GM12878 (cell line): Measurements from ENCODE around the gene SELENOM. TPM values are rescaled to one million over a fixed set of nuclear protein-coding genes. Genes with fewer than 3 reads are reported as not detected.

Source experiments
- ATAC-seq: fragments of 200-7000 bp; cut with Tn5 transposase; 3 replicates; pipeline ENCODE4 v1.9.1; 2020; ENCODE audit warnings: mild to moderate bottlenecking, moderate library complexity
- BruUV-seq: library from RNA; stranded (reverse); fragments of 400-500 nt; replicated peaks from 2 replicates; lab custom pipeline; 2021; lab: Mats Ljungman, UMichigan
- CTCF ChIA-PET: fragments of 300-600 bp; sonication (Branson Sonifier 250); formaldehyde crosslinking; extraction: SDS; loops from one replicate; lab custom pipeline; 2021; ENCODE audit warnings: inconsistent platforms; lab: Yijun Ruan, JAX
- POLR2A ChIA-PET: fragments of 350-600 bp; formaldehyde crosslinking; extraction: SDS; loops from one replicate; lab custom pipeline; 2021; ENCODE audit warnings: inconsistent platforms; lab: Charles Lee
- RAD21 ChIA-PET: fragments of 300-600 bp; sonication (Branson Sonifier 250); formaldehyde crosslinking; loops from one replicate; lab custom pipeline; 2023; ENCODE audit warnings: antibody characterized with exemption; ENCODE audit not compliant: unreplicated experiment; lab: Charles Lee
- SMC1A ChIA-PET: fragments of 300-600 bp; sonication (Branson Sonifier 250); formaldehyde crosslinking; loops from one replicate; lab custom pipeline; 2023; ENCODE audit not compliant: unreplicated experiment, uncharacterized antibody; lab: Charles Lee
- DNase-seq: peaks from one replicate; pipeline ENCODE4 v3.0.0-alpha.2; 2011; ENCODE audit warnings: low read depth, low spot score
- FAIRE-seq: peaks from 3 replicates; lab custom pipeline; 2011; peaks lifted over from hg19 to GRCh38; lab: Jason Lieb, UNC
- H2AFZ ChIP-seq: 2 replicates; pipeline ENCODE4 v1.6.0; 2011; ENCODE audit warnings: low read depth, low read length, control low read depth; ENCODE audit not compliant: control insufficient read depth
- H3K27ac ChIP-seq: 2 replicates; pipeline ENCODE4 v1.5.1; 2011; ENCODE audit warnings: control low read depth; ENCODE audit not compliant: control insufficient read depth, insufficient read depth
- H3K27me3 ChIP-seq, 2 experiments: replicated peaks in 1 of 2; 2 replicates each; pipeline versions ENCODE4 v1.6.0 to v1.6.1; 2011; ENCODE audit warnings: low read length in 1 of 2; ENCODE audit not compliant: control insufficient read depth in 2 of 2, insufficient read depth in 2 of 2
- H3K36me3 ChIP-seq, 2 experiments: 2 replicates each; pipeline ENCODE4 v1.5.1; 2011; ENCODE audit warnings: low read length in 1 of 2; ENCODE audit not compliant: control insufficient read depth in 2 of 2, insufficient read depth in 2 of 2
- H3K4me1 ChIP-seq: 2 replicates; pipeline ENCODE4 v1.6.1; 2011; ENCODE audit warnings: mild to moderate bottlenecking, low read length, moderate library complexity, mixed read lengths; ENCODE audit not compliant: control insufficient read depth, insufficient read depth
- H3K4me2 ChIP-seq: 2 replicates; pipeline ENCODE4 v1.6.0; 2011; ENCODE audit warnings: control low read depth; ENCODE audit not compliant: control insufficient read depth, insufficient read depth
- H3K4me3 ChIP-seq: fragments of 200-600 bp; sonication (generic); 2 replicates; pipeline ENCODE4 v1.5.1; 2016
- H3K79me2 ChIP-seq: 2 replicates; pipeline ENCODE4 v1.6.0; 2011; ENCODE audit warnings: low read length; ENCODE audit not compliant: control insufficient read depth, insufficient read depth
- H3K9ac ChIP-seq: 2 replicates; pipeline ENCODE4 v1.8.0; 2011; ENCODE audit warnings: low read length, control low read depth, mixed read lengths; ENCODE audit not compliant: control insufficient read depth, insufficient read depth
- H3K9me3 ChIP-seq: replicated peaks from 3 replicates; pipeline ENCODE4 v1.5.1; 2011; ENCODE audit warnings: mild to moderate bottlenecking, low read length; ENCODE audit not compliant: control insufficient read depth, insufficient read depth
- H4K20me1 ChIP-seq: 2 replicates; pipeline ENCODE4 v1.6.0; 2011; ENCODE audit not compliant: control insufficient read depth, insufficient read depth
- MYB ChIP-seq: fragments of 150-350 bp; IDR thresholded peaks from 2 replicates; pipeline ENCODE4 v1.6.1; 2014; ENCODE audit warnings: mild to moderate bottlenecking, low read depth, low read length, borderline replicate concordance
- RB1 ChIP-seq: fragments of 450-650 bp; formaldehyde crosslinking; IDR thresholded peaks from 2 replicates; pipeline ENCODE4 v1.6.1; 2017; ENCODE audit warnings: mild to moderate bottlenecking, borderline replicate concordance
- RUNX3 ChIP-seq: IDR thresholded peaks from 2 replicates; pipeline ENCODE4 v1.6.1; 2012; ENCODE audit warnings: low read length, inconsistent platforms
- WGBS: methylation state at CpG from one replicate; pipeline ENCODE4 v1.1.6; 2016; ENCODE audit warnings: low lambda C conversion rate; ENCODE audit not compliant: insufficient replicate concordance, insufficient coverage; ENCODE audit errors: missing lambda C conversion rate; 5-methylcytosine and 5-hydroxymethylcytosine counted together
- in situ Hi-C: fragments of 300-500 bp; cut with MboI; formaldehyde crosslinking; loops from 9 replicates; pipeline ENCODE4 v1.14.3; 2018; ENCODE audit warnings: mixed read lengths
- intact Hi-C: fragments of 100-400 bp; cut with micrococcal nuclease; formaldehyde crosslinking; loops from one replicate; pipeline ENCODE4 v1.14.2; 2022; ENCODE audit not compliant: unreplicated experiment
- polyA plus RNA-seq, 11 experiments: library from polyadenylated mRNA; depleted of rRNA in 4 of 11; unstranded in 6 of 11; stranded (reverse) in 5 of 11; fragments of >200 nt; fragmentation: Nextera tagmentation in 4 of 11; fragmentation: Illumina TruSeq in 1 of 11; extraction: Ambion mirVana in 4 of 11; extraction: Trizol in 1 of 11; gene quantifications; 1 replicate in 1 of 11; 2 replicates in 10 of 11; pipeline versions ENCODE4 v1.2.1 to v1.2.3, GENCODE V29; 2011 to 2016; ENCODE audit warnings: inconsistent platforms in 2 of 11, missing spikeins in 2 of 11, low read depth in 1 of 11
- total RNA-seq, 4 experiments: library from RNA; depleted of rRNA in 3 of 4; stranded (reverse); fragments of >200 nt in 3 of 4; fragmentation: Illumina TruSeq in 1 of 4; extraction: Trizol in 1 of 4; gene quantifications; 2 replicates each; pipeline versions ENCODE4 v1.2.1 to v1.2.3, GENCODE V29; 2013 to 2021
- TF ChIP-seq, protein P1 (sequence below): fragments of 450-650 bp; IDR thresholded peaks from 2 replicates; pipeline ENCODE4 v1.6.1; 2016; ENCODE audit warnings: mild to moderate bottlenecking
- TF ChIP-seq, protein P2 (sequence below): IDR thresholded peaks from 2 replicates; pipeline ENCODE4 v1.6.1; 2011; ENCODE audit warnings: low read depth, mild to moderate bottlenecking, low read length, moderate library complexity, borderline replicate concordance; ENCODE audit errors: extremely low read depth

SELENOM gene
- total and polyA plus RNA-seq, 10 of the 15 experiments (the other 5 are each of a cell fraction or from before 2014, with no cell fraction given): 0.80 to 8.3 (median 2.0) TPM

DNA sequence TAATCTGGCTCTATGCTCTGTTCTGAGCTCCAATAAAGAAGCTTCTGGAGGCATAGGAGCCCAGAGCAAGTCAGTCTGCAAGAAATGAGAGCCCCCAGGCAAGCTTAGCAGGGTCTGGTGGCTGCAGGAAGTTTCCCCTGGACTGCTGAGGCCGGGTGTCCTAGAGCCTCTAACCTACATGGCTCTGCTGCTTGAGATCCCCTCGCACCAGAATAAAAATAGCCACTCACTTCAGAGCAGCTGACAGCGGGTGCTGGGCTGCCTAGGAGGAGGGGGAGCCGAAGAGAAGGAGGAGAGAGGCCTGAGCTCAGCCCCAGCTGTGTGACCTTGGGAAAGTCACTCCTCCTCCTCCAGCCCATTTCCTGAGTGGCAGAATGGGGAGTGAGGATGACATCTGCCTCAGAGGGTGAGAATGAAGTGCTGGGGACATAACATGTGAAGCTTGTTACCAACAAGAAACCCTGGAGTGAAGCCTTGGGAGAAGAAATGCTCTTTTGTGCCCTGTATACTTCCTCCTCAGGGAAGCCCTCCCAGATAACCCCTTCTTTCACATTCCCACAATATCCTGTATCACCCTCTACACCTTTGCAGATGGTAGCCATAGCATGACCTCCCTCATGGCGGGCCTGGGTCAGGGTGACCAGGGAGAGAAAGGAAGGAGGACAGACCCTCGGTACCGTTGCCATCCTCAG, 11.8 kb upstream of the SELENOM start:
- in situ Hi-C loops (no loop called here), intact Hi-C loops (no loop called here)
- 24% methylated on average over 7 of the region's 7 CpGs for WGBS
- ChIA-PET POLR2A (no interaction called here), SMC1A (no interaction called here), RAD21 (no interaction called here), CTCF (no interaction called here)
- Histone ChIP-seq H3K9me3 (no peaks in the 10 kb centered on the region), H3K4me1 (no peaks in the 10 kb centered on the region), H2AFZ (no peak overlapping the region), H3K9ac (no peak overlapping the region), H3K79me2 (no peaks in the 10 kb centered on the region), H4K20me1 (no peaks in the 10 kb centered on the region), H3K4me3 (no peak overlapping the region), H3K36me3 (no peaks in the 10 kb centered on the region), H3K4me2 (no peak overlapping the region), H3K27me3 (no peaks in the 10 kb centered on the region), H3K27ac (no peak overlapping the region)
- TF ChIP-seq RB1 (no peak), RUNX3 (no peak), MYB (no peak)
- TF ChIP-seq, protein P1, sequence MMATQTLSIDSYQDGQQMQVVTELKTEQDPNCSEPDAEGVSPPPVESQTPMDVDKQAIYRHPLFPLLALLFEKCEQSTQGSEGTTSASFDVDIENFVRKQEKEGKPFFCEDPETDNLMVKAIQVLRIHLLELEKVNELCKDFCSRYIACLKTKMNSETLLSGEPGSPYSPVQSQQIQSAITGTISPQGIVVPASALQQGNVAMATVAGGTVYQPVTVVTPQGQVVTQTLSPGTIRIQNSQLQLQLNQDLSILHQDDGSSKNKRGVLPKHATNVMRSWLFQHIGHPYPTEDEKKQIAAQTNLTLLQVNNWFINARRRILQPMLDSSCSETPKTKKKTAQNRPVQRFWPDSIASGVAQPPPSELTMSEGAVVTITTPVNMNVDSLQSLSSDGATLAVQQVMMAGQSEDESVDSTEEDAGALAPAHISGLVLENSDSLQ: no peak
- TF ChIP-seq, protein P2, sequence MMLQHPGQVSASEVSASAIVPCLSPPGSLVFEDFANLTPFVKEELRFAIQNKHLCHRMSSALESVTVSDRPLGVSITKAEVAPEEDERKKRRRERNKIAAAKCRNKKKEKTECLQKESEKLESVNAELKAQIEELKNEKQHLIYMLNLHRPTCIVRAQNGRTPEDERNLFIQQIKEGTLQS: no peak
- no TSS peak for BruUV-seq
- ATAC-seq (no peak), FAIRE-seq (no peak), DNase-seq (no peak)
